H9 (cell line): ENCODE measurements around the gene MTSS2. TPM values are rescaled to one million over a fixed set of nuclear protein-coding genes. Genes with fewer than 3 reads are reported as not detected.
"Not testable (repeated sequence)": the region's sequence is repeated elsewhere in the genome, so short reads cannot be mapped to it uniquely, and the experiment has no call there.

ENCODE experiments used
- DNase-seq: peaks from one replicate; pipeline ENCODE4 v3.0.0-alpha.2; 2017
- H2AFZ ChIP-seq: one replicate; pipeline ENCODE4 v1.6.1; 2013; ENCODE audit warnings: mild to moderate bottlenecking, low read length, control low read depth, moderate library complexity
- H2AK5ac ChIP-seq: 2 replicates; pipeline ENCODE4 v1.6.1; 2013; ENCODE audit warnings: low read length, control low read depth, mixed read lengths; ENCODE audit not compliant: insufficient read length
- H2BK120ac ChIP-seq: one replicate; pipeline ENCODE4 v1.6.1; 2013; ENCODE audit warnings: low read depth, mild to moderate bottlenecking, low read length, control low read depth, inconsistent platforms; ENCODE audit not compliant: poor library complexity, severe bottlenecking
- H2BK12ac ChIP-seq: 2 replicates; pipeline ENCODE4 v1.6.1; 2013; ENCODE audit warnings: low read length, control low read depth, mixed read lengths, low read depth; ENCODE audit not compliant: insufficient read length
- H2BK15ac ChIP-seq: 2 replicates; pipeline ENCODE4 v1.6.1; 2013; ENCODE audit warnings: low read depth, low read length, control low read depth
- H2BK20ac ChIP-seq: one replicate; pipeline ENCODE4 v1.6.1; 2013; ENCODE audit warnings: low read depth, mild to moderate bottlenecking, low read length, control low read depth, inconsistent platforms; ENCODE audit not compliant: poor library complexity, severe bottlenecking
- H2BK5ac ChIP-seq: 2 replicates; pipeline ENCODE4 v1.6.1; 2013; ENCODE audit warnings: low read length, control low read depth, mixed read lengths; ENCODE audit not compliant: insufficient read length
- H3K14ac ChIP-seq: 2 replicates; pipeline ENCODE4 v1.6.1; 2013; ENCODE audit warnings: low read length, control low read depth; ENCODE audit not compliant: insufficient read depth
- H3K18ac ChIP-seq: 2 replicates; pipeline ENCODE4 v1.6.1; 2013; ENCODE audit warnings: low read depth, mild to moderate bottlenecking, mixed read lengths, low read length, control low read depth; ENCODE audit not compliant: insufficient read length
- H3K23ac ChIP-seq: 2 replicates; pipeline ENCODE4 v1.6.1; 2013; ENCODE audit warnings: low read length, control low read depth, mixed read lengths, low read depth; ENCODE audit not compliant: insufficient read length
- H3K23me2 ChIP-seq: 2 replicates; pipeline ENCODE4 v1.6.1; 2013; ENCODE audit warnings: low read depth, mild to moderate bottlenecking, mixed read lengths, low read length, control low read depth; ENCODE audit not compliant: insufficient read length, poor library complexity, severe bottlenecking
- H3K27ac ChIP-seq: 2 replicates; pipeline ENCODE4 v1.5.1; 2013; ENCODE audit warnings: low read length, control low read depth, mixed read lengths, low read depth; ENCODE audit not compliant: insufficient read length
- H3K27me3 ChIP-seq: 2 replicates; pipeline ENCODE4 v1.6.1; 2013; ENCODE audit warnings: low read length, control low read depth, inconsistent platforms; ENCODE audit not compliant: insufficient read depth
- H3K4ac ChIP-seq: 2 replicates; pipeline ENCODE4 v1.6.1; 2013; ENCODE audit warnings: low read depth, mild to moderate bottlenecking, control low read depth, inconsistent platforms, low read length, moderate library complexity
- H3K4me1 ChIP-seq: 2 replicates; pipeline ENCODE4 v1.6.1; 2013; ENCODE audit warnings: low read length, control low read depth, inconsistent platforms; ENCODE audit not compliant: insufficient read depth
- H3K4me2 ChIP-seq: 2 replicates; pipeline ENCODE4 v1.6.1; 2013; ENCODE audit warnings: low read length, control low read depth, mixed read lengths; ENCODE audit not compliant: insufficient read length, insufficient read depth
- H3K56ac ChIP-seq: 2 replicates; pipeline ENCODE4 v1.6.1; 2013; ENCODE audit warnings: low read depth, mild to moderate bottlenecking, mixed read lengths, low read length, control low read depth; ENCODE audit not compliant: insufficient read length
- H3K79me1 ChIP-seq: 2 replicates; pipeline ENCODE4 v1.6.1; 2013; ENCODE audit warnings: low read depth, mild to moderate bottlenecking, moderate library complexity, low read length, control low read depth, inconsistent platforms; ENCODE audit not compliant: insufficient read depth, poor library complexity, severe bottlenecking
- H3K79me2 ChIP-seq: 2 replicates; pipeline ENCODE4 v1.6.1; 2013; ENCODE audit warnings: low read length, control low read depth, inconsistent platforms; ENCODE audit not compliant: insufficient read depth
- H3K9ac ChIP-seq: 2 replicates; pipeline ENCODE4 v1.6.1; 2013; ENCODE audit warnings: low read length, control low read depth, mixed read lengths; ENCODE audit not compliant: insufficient read length; ENCODE audit errors: extremely low read depth
- H3K9me3 ChIP-seq: one replicate; pipeline ENCODE4 v1.6.1; 2013; ENCODE audit warnings: low read depth, low read length, inconsistent platforms; ENCODE audit not compliant: control insufficient read depth
- H3T11ph ChIP-seq: one replicate; pipeline ENCODE4 v1.6.1; 2013; ENCODE audit warnings: mild to moderate bottlenecking, low read length, control low read depth, inconsistent platforms
- H4K20me1 ChIP-seq: one replicate; pipeline ENCODE4 v1.6.1; 2013; ENCODE audit not compliant: control insufficient read depth, insufficient read length, insufficient read depth
- H4K5ac ChIP-seq: 2 replicates; pipeline ENCODE4 v1.6.1; 2013; ENCODE audit warnings: low read depth, mild to moderate bottlenecking, mixed read lengths, low read length, control low read depth; ENCODE audit not compliant: insufficient read length
- H4K8ac ChIP-seq: replicated peaks from 2 replicates; pipeline ENCODE4 v1.6.1; 2013; ENCODE audit warnings: low read length, control low read depth, mixed read lengths, low read depth; ENCODE audit not compliant: insufficient read length
- H4K91ac ChIP-seq: 2 replicates; pipeline ENCODE4 v1.6.1; 2013; ENCODE audit warnings: low read depth, mild to moderate bottlenecking, moderate library complexity, mixed read lengths, low read length, control low read depth; ENCODE audit not compliant: insufficient read length
- H3K27ac Mint-ChIP-seq, 3 experiments: 2 replicates in 2 of 3; 3 replicates in 1 of 3; pipeline ENCODE4 v1.8.0; 2020 to 2021; ENCODE audit warnings: mixed read lengths in 3 of 3, mild to moderate bottlenecking in 1 of 3, moderate library complexity in 1 of 3
- H3K27me3 Mint-ChIP-seq: 2 replicates; pipeline ENCODE4 v1.8.0; 2021; ENCODE audit warnings: low read depth, mild to moderate bottlenecking, moderate library complexity, mixed read lengths
- H3K36me3 Mint-ChIP-seq, 3 experiments: 2 replicates in 2 of 3; 3 replicates in 1 of 3; pipeline ENCODE4 v1.8.0; 2020 to 2021; ENCODE audit warnings: low read depth in 3 of 3, mixed read lengths in 3 of 3; ENCODE audit not compliant: insufficient read depth in 1 of 3
- H3K4me1 Mint-ChIP-seq, 2 experiments: 2 replicates each; pipeline ENCODE4 v1.8.0; 2020; ENCODE audit warnings: mixed read lengths in 2 of 2
- H3K4me3 Mint-ChIP-seq, 2 experiments: 2 replicates in 1 of 2; 3 replicates in 1 of 2; pipeline ENCODE4 v1.8.0; 2020 to 2021; ENCODE audit warnings: mild to moderate bottlenecking in 2 of 2, mixed read lengths in 2 of 2, moderate library complexity in 1 of 2
- H3K9me3 Mint-ChIP-seq, 2 experiments: 2 replicates in 1 of 2; 3 replicates in 1 of 2; pipeline ENCODE4 v1.8.0; 2020; ENCODE audit warnings: mild to moderate bottlenecking in 2 of 2, mixed read lengths in 2 of 2, moderate library complexity in 1 of 2
- CTCF ChIP-seq: fragments of 200-600 bp; sonication (generic); conservative IDR thresholded peaks from 3 replicates; pipeline ENCODE4 v1.8.0; 2021; ENCODE audit warnings: antibody characterized with exemption, mild to moderate bottlenecking
- WGBS: extraction: QIAGEN DNeasy Blood & Tissue Kit; methylation state at CpG from one replicate; pipeline ENCODE4 v1.1.7; 2013; ENCODE audit warnings: missing lambda C conversion rate, low lambda C conversion rate, mixed read lengths; ENCODE audit not compliant: insufficient read length; ENCODE audit errors: extremely low coverage; 5-methylcytosine and 5-hydroxymethylcytosine counted together
- total RNA-seq: library from RNA; stranded (reverse); gene quantifications from 2 replicates; pipeline ENCODE4 v1.2.1, GENCODE V29; 2021

Gene MTSS2
- total RNA-seq, 1 experiment from 2014 or later: 41.0 TPM

- H2BK120ac ChIP-seq: no peak overlapping the region
- H2AK5ac ChIP-seq: no peak overlapping the region
- no peak overlapping the region for H3T11ph ChIP-seq
- WGBS: no CpG with 5 or more reads among the region's 18 CpGs
- no peak overlapping the region for H3K14ac ChIP-seq
- H2BK5ac ChIP-seq: no peak overlapping the region
- Mint-ChIP-seq H3K9me3 (peaks cover 4% of the 10 kb centered on the region in 2 experiments; a peak in 4 of 5 replicates), H3K36me3 (peaks cover 17 to 66% (median 61%) of the 10 kb centered on the region in 3 experiments), H3K27ac (0 out of 7 replicates have a peak overlapping the region, but pooled peaks of 1 of the 3 experiments have one; percentile 39), H3K4me1 (peaks cover 0 to 5% of the 10 kb centered on the region in 2 experiments; a peak in 1 of 4 replicates), H3K4me3 (no peak overlapping the region), H3K27me3 (no peaks in the 10 kb centered on the region)
- H2AFZ ChIP-seq: no peak overlapping the region
- no peak overlapping the region for H4K91ac ChIP-seq
- no peak overlapping the region for H4K8ac ChIP-seq
- H3K9ac ChIP-seq: no peak overlapping the region
- H3K23ac ChIP-seq: no peak overlapping the region
- no peaks in the 10 kb centered on the region for H4K20me1 ChIP-seq
- no peaks in the 10 kb centered on the region for H3K79me1 ChIP-seq
- H4K5ac ChIP-seq: no peak overlapping the region
- H2BK12ac ChIP-seq: no peak overlapping the region
- no peak overlapping the region for H3K18ac ChIP-seq
- no peak overlapping the region for H3K4me2 ChIP-seq
- no peak overlapping the region for H2BK20ac ChIP-seq
- no peak overlapping the region for H3K4ac ChIP-seq
- H2BK15ac ChIP-seq: no peak overlapping the region
- no peak overlapping the region for H3K56ac ChIP-seq
- H3K27me3 ChIP-seq: no peaks in the 10 kb centered on the region
- no peaks in the 10 kb centered on the region for H3K23me2 ChIP-seq
- H3K27ac ChIP-seq: no peak overlapping the region
- H3K79me2 ChIP-seq: no peaks in the 10 kb centered on the region
- no peaks in the 10 kb centered on the region for H3K9me3 ChIP-seq
- H3K4me1 ChIP-seq: no peaks in the 10 kb centered on the region
- no peak for TF ChIP-seq CTCF
- no peak for DNase-seq
These were observed 11.4 kb downstream of the MTSS2 start for GRCh38 chr16:70674221-70675014.

GRCh38 chr16:70670938-70671337 lies 14.9 kb downstream of the MTSS2 start:
- H2BK120ac ChIP-seq, H2BK5ac ChIP-seq, H3K27me3 Mint-ChIP-seq, H3K9ac ChIP-seq, H2AFZ ChIP-seq, H3K4me2 ChIP-seq, H2BK12ac ChIP-seq, H3K27me3 ChIP-seq, H4K8ac ChIP-seq, H3K18ac ChIP-seq, H3K4ac ChIP-seq, H4K20me1 ChIP-seq, H3K4me3 Mint-ChIP-seq, H4K5ac ChIP-seq, H4K91ac ChIP-seq, H3K79me1 ChIP-seq, H3K79me2 ChIP-seq, H3T11ph ChIP-seq, H2AK5ac ChIP-seq, H2BK20ac ChIP-seq, H3K9me3 ChIP-seq, H3K4me1 Mint-ChIP-seq, H3K23me2 ChIP-seq, H3K56ac ChIP-seq, H3K27ac Mint-ChIP-seq, H3K14ac ChIP-seq, H3K23ac ChIP-seq, H2BK15ac ChIP-seq, H3K4me1 ChIP-seq, DNase-seq, H3K27ac ChIP-seq: not testable (repeated sequence)
- H3K9me3 Mint-ChIP-seq: peaks cover 10 to 14% of the 10 kb centered on the region in 2 experiments
- H3K36me3 Mint-ChIP-seq: peaks cover 42 to 79% (median 75%) of the 10 kb centered on the region in 3 experiments
- no CpG with 5 or more reads among the region's 4 CpGs for WGBS
